Fibroblast of skin of right biceps (primary cell): Measurements from ENCODE around the gene PTPRE.

Experiments used
- DNase-seq: peaks from one replicate; pipeline ENCODE4 v3.0.0-alpha.2; 2013

PTPRE gene

GRCh38 chr10:128064108-128064969 is 157.4 kb downstream of the PTPRE start:
- peak; percentile 79 for DNase-seq

- no peak for DNase-seq
Observed at GRCh38 chr10:128064970-128065580, 158.2 kb downstream of the PTPRE start.

GRCh38 chr10:128065881-128066534 is 159.1 kb downstream of the PTPRE start:
- DNase-seq, result no peak

GRCh38 chr10:128066870-128067382 is 160.0 kb downstream of the PTPRE start:
- no peak for DNase-seq

- DNase-seq, result no peak
Observed at GRCh38 chr10:128067691-128068397, 160.9 kb downstream of the PTPRE start.

GRCh38 chr10:128068398-128069285 is 161.7 kb downstream of the PTPRE start:
- no peak for DNase-seq

GRCh38 chr10:128069351-128070051 is 162.6 kb downstream of the PTPRE start:
- peak; percentile 61 for DNase-seq

- DNase-seq, result no peak
Observed at GRCh38 chr10:128070161-128070560, 163.3 kb downstream of the PTPRE start.

GRCh38 chr10:128070721-128071416 is 164.0 kb downstream of the PTPRE start:
- no peak for DNase-seq

GRCh38 chr10:128071417-128071782 is 164.5 kb downstream of the PTPRE start:
- DNase-seq, result no peak

GRCh38 chr10:128072046-128072445 is 165.1 kb downstream of the PTPRE start:
- no peak for DNase-seq

- no peak for DNase-seq
Observed at GRCh38 chr10:128072941-128073645, 166.2 kb downstream of the PTPRE start.

GRCh38 chr10:128073890-128074289 is 167.0 kb downstream of the PTPRE start:
- DNase-seq, result no peak

- no peak for DNase-seq
Observed at GRCh38 chr10:128074589-128074988, 167.7 kb downstream of the PTPRE start.

- no peak for DNase-seq
Observed at GRCh38 chr10:128077155-128077875, 170.4 kb downstream of the PTPRE start.

GRCh38 chr10:128078136-128078969 is 171.4 kb downstream of the PTPRE start:
- DNase-seq, result peak; percentile 37

GRCh38 chr10:128080231-128080630 is 173.3 kb downstream of the PTPRE start:
- DNase-seq, result no peak

- no peak for DNase-seq
Observed at GRCh38 chr10:128080641-128081040, 173.7 kb downstream of the PTPRE start.
